SKM-1 (cell line): Measurements from ENCODE around the gene SLC22A1.
"Not testable (repeated sequence)": the region's sequence is repeated elsewhere in the genome, so short reads cannot be mapped to it uniquely, and the experiment has no call there.

Experiments
- DNase-seq: peaks from one replicate; lab custom pipeline; 2025; ENCODE audit not compliant: unreplicated experiment; lab: John Stamatoyannopoulos, UW

SLC22A1 gene

DNA sequence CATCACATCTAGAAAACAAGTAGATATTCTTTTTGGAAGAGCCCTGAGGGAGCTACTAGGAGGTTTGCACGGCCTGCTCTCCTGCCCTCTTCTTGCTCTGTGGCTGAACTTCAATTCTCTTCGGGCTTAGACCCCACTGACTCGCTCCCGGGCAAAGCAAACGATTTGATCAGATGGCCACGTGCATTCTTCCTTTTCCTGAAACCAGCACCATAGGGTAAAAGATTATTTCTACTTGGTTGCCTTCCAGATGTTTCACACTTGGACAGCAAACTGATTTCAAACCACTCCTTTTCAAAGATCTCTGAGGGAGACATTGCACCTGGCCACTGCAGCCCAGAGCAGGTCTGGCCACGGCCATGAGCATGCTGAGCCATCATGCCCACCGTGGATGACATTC is at the start of gene SLC22A1:
TSS of gene SLC22A1 (plus strand) at position 258 of the 400 bp plus-strand sequence. CDS start at position 379, 121 bp downstream.
- no peak for DNase-seq

GRCh38 chr6:160073272-160073671 is 48.3 kb upstream of the SLC22A1 start:
- no peak for DNase-seq

GRCh38 chr6:160076009-160076408 is 45.6 kb upstream of the SLC22A1 start:
- DNase-seq: no peak

GRCh38 chr6:160077024-160077423 is 44.6 kb upstream of the SLC22A1 start:
- no peak for DNase-seq

DNA sequence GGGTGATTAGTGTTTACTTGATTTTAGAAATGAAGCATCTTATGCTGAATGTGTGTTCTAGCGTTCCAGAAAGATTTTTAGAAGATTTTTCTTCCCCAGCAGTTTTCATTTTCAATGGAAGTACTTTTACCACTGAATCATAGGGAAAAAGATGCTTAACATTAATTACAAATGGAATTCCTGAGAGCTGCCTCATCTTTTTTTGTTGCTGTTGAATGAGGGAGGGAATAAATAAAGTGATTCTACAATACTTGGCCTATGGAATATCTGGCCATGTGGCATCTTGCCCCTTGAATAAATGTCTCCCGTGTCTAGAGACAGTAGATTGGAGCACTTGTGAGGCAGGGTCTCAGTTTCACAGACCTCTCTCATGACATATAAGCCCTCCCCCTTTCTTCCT is 44.1 kb upstream of the SLC22A1 start:
- no peak for DNase-seq

DNA sequence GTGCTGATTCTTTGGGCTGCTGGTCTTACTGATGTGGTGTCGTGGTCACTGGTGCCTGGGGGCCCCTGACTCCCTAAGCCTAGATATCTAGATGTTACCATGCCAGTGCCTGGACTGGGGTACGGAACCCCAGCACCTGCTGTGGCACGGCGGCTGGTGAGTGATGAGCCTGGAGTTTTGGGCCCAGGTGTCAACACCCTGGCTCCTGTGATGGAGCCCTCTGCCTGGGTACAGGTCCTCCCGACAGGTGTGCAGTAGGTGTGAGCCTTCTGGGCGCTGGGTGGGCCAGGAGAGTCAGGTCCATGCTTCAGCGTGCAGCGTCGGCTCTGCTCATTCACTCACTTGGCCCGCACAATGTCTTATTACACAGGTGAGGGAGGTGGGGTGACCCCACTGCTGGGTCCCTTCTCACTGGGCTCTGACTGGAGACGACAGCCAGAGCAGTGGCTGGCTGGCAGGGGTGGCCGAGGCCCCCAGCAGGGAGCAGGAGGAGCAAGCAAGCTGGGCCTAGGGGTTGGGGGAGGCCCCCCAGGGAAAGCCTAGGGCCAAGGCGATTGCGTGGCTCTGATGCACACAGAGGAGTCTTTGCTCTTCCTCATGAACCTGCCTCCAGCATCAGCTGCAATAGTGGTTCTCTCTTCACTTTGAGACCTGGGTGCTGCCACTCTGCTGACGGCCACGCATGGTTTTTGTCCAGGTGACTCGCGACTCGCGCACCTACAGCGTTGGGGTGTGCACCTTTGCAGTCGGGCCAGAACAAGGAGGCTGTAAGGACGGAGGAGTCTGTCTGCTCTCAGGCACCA is 42.5 kb upstream of the SLC22A1 start:
- DNase-seq: no peak

DNA sequence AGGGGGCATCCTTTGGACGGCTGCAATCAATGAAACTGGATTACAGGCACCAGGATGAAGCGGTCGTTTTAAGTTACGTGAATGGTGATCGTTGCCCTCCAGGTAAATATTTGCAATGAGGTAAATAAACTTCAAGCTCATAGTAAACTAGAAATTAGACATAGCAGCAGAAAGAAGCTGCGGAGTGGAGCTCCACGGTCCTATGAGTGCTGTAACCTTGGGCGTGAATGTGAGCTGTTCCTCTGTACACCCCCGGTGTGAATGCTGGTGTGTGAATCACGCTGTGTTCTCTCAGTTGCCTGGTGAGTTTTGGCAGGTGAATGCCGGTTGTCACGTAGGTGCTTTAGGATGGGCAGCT is 42.0 kb upstream of the SLC22A1 start:
- no peak for DNase-seq

- no peak for DNase-seq
These were observed 41.5 kb upstream of the SLC22A1 start for GRCh38 chr6:160080097-160080496.

- no peak for DNase-seq
These were observed 40.2 kb upstream of the SLC22A1 start for GRCh38 chr6:160081398-160081797.

DNA sequence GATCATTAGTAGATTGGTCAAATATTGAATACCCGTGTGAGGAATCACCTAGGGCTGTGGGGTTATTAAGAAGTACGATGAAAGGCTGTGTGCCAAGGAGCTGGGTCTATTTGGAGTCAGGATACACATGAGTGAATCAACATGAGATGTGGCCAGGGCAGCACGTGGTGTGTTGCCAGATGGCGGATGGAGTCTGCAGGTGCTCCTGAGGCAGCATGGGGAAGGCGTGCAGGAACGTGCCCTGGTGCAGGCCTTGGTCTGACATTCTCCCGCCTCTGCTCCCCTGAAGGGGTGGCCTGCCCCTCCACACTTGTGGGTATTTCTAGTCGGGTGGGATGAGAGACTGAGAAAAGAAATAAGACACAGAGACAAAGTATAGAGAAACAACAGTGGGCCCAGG is 39.0 kb upstream of the SLC22A1 start:
- no peak for DNase-seq

- DNase-seq: no peak
These were observed 37.3 kb upstream of the SLC22A1 start for GRCh38 chr6:160084198-160084776.

GRCh38 chr6:160085226-160085625 is 36.4 kb upstream of the SLC22A1 start:
- no peak for DNase-seq

DNA sequence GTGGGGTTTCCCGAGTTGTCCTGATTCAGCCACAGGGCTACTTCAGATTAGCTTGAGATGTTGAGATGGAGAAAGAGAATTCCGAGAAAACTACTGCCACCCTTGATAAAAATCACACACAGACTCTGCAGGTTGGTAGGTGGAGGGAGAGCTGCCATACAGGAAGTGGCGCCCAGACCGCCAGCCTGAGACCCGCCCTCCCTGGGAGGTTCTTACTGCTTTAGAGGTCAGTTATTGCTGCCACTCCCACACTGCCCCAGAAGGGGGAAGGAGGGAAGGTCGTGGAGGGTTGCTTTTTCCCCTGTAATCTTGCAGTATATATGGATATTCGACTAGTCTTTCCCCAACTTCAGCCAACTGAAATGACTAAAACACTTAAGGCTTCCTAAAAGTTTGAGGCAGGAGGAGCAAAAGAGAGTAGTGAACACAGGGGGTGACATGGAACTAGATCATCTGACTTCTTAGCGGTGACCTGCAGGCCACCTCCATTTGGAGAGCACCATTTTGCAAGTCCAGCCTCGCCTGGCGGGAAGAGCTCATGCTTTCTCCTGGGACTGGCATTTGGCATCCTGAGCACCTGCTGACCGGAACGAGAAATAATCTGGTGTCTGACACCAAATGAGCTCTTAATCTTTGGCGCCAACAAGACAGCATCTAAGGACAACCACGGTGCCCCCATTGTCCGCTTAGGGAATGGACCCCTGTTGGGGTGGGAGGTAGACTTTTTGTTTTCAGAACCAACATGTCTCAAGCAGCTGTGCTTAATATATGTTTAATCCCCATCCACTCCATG is 35.7 kb upstream of the SLC22A1 start:
- no peak for DNase-seq

GRCh38 chr6:160086754-160087153 is 34.9 kb upstream of the SLC22A1 start:
- DNase-seq: no peak

DNA sequence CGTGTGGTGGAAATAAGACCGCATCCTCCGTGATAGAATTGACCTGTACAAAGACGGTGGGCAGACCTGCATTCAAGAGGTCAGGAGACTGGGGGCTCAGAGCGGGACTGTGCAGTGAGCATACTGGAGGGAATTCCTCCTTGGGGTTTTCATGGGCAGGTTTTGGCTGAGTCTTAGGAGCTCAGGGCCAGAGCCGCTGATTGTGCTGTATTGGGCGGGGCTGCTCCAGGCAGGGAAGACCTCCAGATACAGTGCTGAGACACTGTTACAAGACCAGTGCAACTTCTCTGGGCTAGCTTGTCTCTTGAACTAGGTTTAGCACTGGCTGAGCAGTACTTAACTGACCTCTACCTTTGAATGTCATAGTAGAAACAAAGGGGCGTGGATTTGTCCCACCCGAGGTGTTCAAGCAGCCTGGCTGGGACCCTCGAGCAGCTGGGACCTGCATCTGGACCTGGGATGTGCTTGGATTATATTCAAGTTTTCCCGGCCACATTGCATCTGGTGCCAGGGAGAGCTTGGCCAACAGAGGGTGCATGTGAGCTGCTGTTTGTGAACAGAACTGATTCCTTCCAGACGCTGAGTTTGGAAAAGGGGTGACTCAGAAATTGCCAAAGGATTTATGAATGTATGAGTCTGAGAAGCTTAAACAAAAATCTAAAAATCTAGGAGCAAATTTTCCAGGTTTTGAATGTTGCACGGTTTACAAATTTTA is 33.4 kb upstream of the SLC22A1 start:
- no peak for DNase-seq

DNA sequence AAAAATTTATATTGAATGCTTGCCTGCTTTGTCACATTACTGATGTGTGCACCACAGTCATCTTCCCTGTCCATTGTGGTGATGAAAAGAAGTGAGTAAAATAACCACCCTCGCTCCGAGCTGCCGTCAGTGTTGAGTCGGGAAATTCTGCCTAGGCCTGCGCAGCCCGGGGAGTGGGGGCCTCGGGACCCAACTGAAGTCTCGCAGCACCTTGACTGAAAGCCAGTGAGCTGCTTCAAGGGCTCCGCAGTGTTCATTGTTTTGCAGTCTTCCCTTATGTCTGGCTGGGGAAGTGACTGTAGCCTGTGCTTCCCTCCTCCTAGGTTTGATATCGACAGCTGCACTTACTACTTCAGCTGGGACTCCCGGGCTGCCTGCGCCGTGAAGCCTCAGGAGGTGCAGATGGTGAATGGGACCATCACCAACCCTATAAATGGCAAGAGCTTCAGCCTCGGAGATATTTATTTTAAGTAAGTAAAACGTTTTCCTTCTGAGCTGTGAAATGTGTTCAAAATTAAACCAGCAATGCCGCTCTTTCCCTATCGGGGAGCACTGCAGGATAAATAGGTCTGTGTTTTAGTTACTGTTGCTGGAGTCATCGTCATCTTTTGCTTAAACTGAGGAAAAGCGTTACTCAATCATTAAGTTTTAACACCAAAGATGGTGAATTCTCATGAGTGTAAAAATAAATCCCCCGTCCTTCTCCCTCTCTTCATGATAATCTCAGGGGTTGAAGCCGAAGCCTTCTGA is 32.7 kb upstream of the SLC22A1 start:
- DNase-seq: no peak

DNA sequence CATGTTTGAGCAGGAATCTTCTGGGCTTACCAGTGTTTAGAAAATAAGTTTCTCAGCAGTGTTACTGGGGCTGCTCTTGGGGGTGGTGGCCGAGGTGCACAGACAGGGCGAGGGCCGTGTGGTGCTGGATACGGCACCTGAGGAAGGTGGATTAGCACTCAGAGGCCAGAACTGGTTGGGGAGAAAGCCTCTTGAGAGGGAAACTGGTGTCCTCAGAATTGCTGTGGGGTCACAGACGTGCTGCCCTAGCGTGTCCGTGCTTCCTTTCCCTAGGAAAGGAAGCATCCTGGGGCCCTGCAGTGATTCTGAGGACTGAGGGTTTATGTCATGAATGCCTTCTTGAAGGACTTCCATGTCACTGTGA is 32.1 kb upstream of the SLC22A1 start:
- DNase-seq: no peak

GRCh38 chr6:160090442-160091239 is 31.0 kb upstream of the SLC22A1 start:
- DNase-seq: not testable (repeated sequence)

DNA sequence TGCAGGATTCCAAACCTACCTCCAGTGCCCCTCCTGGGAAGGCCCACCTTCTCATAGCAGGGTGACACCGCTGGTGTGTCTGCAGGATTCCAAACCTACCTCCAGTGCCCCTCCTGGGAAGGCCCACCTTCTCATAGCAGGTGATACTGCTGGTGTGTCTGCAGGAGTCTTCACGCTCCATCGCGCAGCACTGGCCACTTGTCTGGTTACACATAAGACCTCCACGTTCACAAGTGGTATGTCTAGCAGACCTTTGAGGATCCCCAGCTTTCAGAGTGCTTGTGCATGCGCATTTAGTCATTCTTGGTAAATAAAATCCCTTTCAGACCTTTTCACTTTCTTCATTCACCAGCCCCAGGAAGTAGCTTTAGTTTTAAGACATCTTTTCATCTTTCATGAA is 29.4 kb upstream of the SLC22A1 start:
- DNase-seq: not testable (repeated sequence)

- DNase-seq: no peak
These were observed 29.0 kb upstream of the SLC22A1 start for GRCh38 chr6:160092602-160093001.
